Measurements from ENCODE around the gene OS9. TPM values are rescaled to one million over a fixed set of nuclear protein-coding genes. Genes with fewer than 3 reads are reported as not detected.

OS9 gene
- total RNA-seq, 1 donor from 2014 or later: 338 TPM

GRCh38 chr12:57762463-57762862 is 68.5 kb downstream of the OS9 start:
- no peak for DNase-seq (ENCODE audit: extremely low spot score, unreplicated experiment)
- Mint-ChIP-seq H3K27me3 (ENCODE audit: unreplicated experiment) (peaks cover 33% of the 10 kb centered on the region), H3K4me3 (ENCODE audit: unreplicated experiment) (no peak overlapping the region), H3K9me3 (ENCODE audit: unreplicated experiment) (no peaks in the 10 kb centered on the region), H3K27ac (ENCODE audit: unreplicated experiment) (no peak overlapping the region), H3K4me1 (ENCODE audit: unreplicated experiment) (peaks cover 21% of the 10 kb centered on the region), H3K36me3 (ENCODE audit: unreplicated experiment) (peaks cover 11% of the 10 kb centered on the region)
- TF ChIP-seq, protein P1, sequence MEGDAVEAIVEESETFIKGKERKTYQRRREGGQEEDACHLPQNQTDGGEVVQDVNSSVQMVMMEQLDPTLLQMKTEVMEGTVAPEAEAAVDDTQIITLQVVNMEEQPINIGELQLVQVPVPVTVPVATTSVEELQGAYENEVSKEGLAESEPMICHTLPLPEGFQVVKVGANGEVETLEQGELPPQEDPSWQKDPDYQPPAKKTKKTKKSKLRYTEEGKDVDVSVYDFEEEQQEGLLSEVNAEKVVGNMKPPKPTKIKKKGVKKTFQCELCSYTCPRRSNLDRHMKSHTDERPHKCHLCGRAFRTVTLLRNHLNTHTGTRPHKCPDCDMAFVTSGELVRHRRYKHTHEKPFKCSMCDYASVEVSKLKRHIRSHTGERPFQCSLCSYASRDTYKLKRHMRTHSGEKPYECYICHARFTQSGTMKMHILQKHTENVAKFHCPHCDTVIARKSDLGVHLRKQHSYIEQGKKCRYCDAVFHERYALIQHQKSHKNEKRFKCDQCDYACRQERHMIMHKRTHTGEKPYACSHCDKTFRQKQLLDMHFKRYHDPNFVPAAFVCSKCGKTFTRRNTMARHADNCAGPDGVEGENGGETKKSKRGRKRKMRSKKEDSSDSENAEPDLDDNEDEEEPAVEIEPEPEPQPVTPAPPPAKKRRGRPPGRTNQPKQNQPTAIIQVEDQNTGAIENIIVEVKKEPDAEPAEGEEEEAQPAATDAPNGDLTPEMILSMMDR (IDR thresholded peaks at IDR 0.05): no peak

DNA sequence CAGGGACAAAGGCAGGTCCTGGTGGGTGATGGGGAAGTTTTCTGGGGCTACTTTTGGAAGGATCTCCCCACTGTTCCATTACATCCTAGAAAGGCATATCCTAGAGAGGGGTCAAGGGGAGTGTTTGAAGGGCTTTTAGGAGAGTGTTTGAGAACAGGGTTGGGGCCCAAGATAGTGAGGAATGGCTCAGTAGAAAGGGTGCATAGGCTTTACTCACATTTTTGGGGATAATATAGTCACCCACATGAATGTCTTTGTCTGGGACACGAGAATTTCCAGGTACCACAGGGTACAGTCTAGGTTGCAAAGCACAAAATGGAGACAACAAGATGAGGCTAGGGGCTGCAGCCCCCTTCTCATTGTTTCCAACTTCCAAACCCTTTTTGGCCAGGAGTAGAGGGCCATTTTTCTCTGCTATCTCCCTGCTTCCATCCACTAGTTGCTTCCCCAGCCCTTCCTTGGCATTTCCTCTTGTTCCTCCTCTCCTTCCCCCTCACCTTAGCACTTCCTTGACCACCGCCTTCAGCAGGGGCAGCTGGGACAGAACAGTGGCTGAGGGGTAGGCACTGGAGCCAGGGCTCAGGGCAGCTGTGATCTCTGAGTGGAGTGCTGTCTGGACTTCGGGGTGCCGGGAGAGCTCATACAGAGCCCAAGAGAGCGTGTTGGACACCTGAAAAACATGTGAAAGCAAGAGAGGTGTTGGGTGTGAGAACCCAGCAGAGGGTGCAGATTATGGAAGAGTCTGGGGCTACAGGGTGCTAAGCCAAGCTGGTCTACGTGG is 70.1 kb downstream of the OS9 start:
- Mint-ChIP-seq H3K4me3 (ENCODE audit: unreplicated experiment) (peak overlapping the region; percentile 28), H3K36me3 (ENCODE audit: unreplicated experiment) (peaks cover 9% of the 10 kb centered on the region)
- TF ChIP-seq, protein P1 (IDR thresholded peaks at IDR 0.05): no peak

GRCh38 chr12:57764662-57765002 is 70.7 kb downstream of the OS9 start:
- H3K27me3 Mint-ChIP-seq (ENCODE audit: unreplicated experiment): peaks cover 33% of the 10 kb centered on the region
- TF ChIP-seq, protein P1 (IDR thresholded peaks at IDR 0.05): no peak
- H3K36me3 Mint-ChIP-seq (ENCODE audit: unreplicated experiment): peaks cover 6% of the 10 kb centered on the region
- no peak overlapping the region for H3K27ac Mint-ChIP-seq (ENCODE audit: unreplicated experiment)
- no peak for DNase-seq (ENCODE audit: extremely low spot score, unreplicated experiment)
- peak overlapping the region; percentile 28 for H3K4me3 Mint-ChIP-seq (ENCODE audit: unreplicated experiment)
- peaks cover 21% of the 10 kb centered on the region for H3K4me1 Mint-ChIP-seq (ENCODE audit: unreplicated experiment)
- no peaks in the 10 kb centered on the region for H3K9me3 Mint-ChIP-seq (ENCODE audit: unreplicated experiment)

More for the DNA sequence above, 70.1 kb downstream of the OS9 start:
- Mint-ChIP-seq H3K9me3 (ENCODE audit: unreplicated experiment) (no peaks in the 10 kb centered on the region), H3K27ac (ENCODE audit: unreplicated experiment) (no peak overlapping the region), H3K4me1 (ENCODE audit: unreplicated experiment) (peaks cover 21% of the 10 kb centered on the region), H3K27me3 (ENCODE audit: unreplicated experiment) (peaks cover 33% of the 10 kb centered on the region)
- DNase-seq (ENCODE audit: extremely low spot score, unreplicated experiment): no peak

GRCh38 chr12:57765003-57765697 is 71.2 kb downstream of the OS9 start:
- TF ChIP-seq, protein P1 (IDR thresholded peaks at IDR 0.05): peak; percentile 50

More at GRCh38 chr12:57765003-57765697, 71.2 kb downstream of the OS9 start:
- Mint-ChIP-seq H3K4me3 (ENCODE audit: unreplicated experiment) (peak overlapping the region; percentile 67), H3K9me3 (ENCODE audit: unreplicated experiment) (no peaks in the 10 kb centered on the region), H3K36me3 (ENCODE audit: unreplicated experiment) (peaks cover 6% of the 10 kb centered on the region), H3K27ac (ENCODE audit: unreplicated experiment) (no peak overlapping the region), H3K27me3 (ENCODE audit: unreplicated experiment) (peaks cover 33% of the 10 kb centered on the region), H3K4me1 (ENCODE audit: unreplicated experiment) (peaks cover 21% of the 10 kb centered on the region)
- no peak for DNase-seq (ENCODE audit: extremely low spot score, unreplicated experiment)

All from osteocyte (in vitro differentiated cells).